ENCODE measurements around the gene DPP6. TPM values are rescaled to one million over a fixed set of nuclear protein-coding genes. Genes with fewer than 3 reads are reported as not detected.
A peak's percentile ranks its signal among the peaks of the same experiment; 100 is the strongest.

Gene DPP6
- total RNA-seq, 1 experiment from 2014 or later, result not detected

- no TSS peak for BruUV-seq (replicated peaks)
- intact Hi-C loops (cut with micrococcal nuclease; ENCODE audit: unreplicated experiment), result no loop called here
Observed at GRCh38 chr7:154451480-154452457, 399.6 kb downstream of the DPP6 start.

GRCh38 chr7:154463794-154464193 is 411.6 kb downstream of the DPP6 start:
- H3K4me2 ChIP-seq, result no peak overlapping the region
- H3K4me1 ChIP-seq (replicated peaks; ENCODE audit: insufficient read depth), result no peaks in the 10 kb centered on the region
- no peaks in the 10 kb centered on the region for H3F3A ChIP-seq (ENCODE audit: insufficient read depth, low read depth)
- ChIA-PET POLR2A (ENCODE audit: unreplicated experiment) (no interaction called here), CTCF (no interaction called here)
- H3K27ac ChIP-seq, result no peak overlapping the region
- H3K79me2 ChIP-seq (ENCODE audit: low read depth), result no peaks in the 10 kb centered on the region
- H3K9me3 ChIP-seq (ENCODE audit: insufficient read depth, low read depth), result no peaks in the 10 kb centered on the region
- no peak for DNase-seq
- TF ChIP-seq CTCF (conservative IDR thresholded peaks at IDR 0.05), result no peak
- TF ChIP-seq EZH2 (IDR thresholded peaks at IDR 0.05; ENCODE audit: low read depth), result no peak
- intact Hi-C loops (cut with micrococcal nuclease; ENCODE audit: unreplicated experiment), result no loop called here
- no peak overlapping the region for H2AFZ ChIP-seq
- no peaks in the 10 kb centered on the region for H4K20me1 ChIP-seq (ENCODE audit: insufficient read depth)
- H3K36me3 ChIP-seq (ENCODE audit: low read depth), result no peaks in the 10 kb centered on the region
- no TSS peak for BruUV-seq (replicated peaks)
- no peaks in the 10 kb centered on the region for H3K9me2 ChIP-seq (ENCODE audit: insufficient read depth)
- no peaks in the 10 kb centered on the region for H3K27me3 ChIP-seq (ENCODE audit: insufficient read depth, low read depth)
- no peak overlapping the region for H3K4me3 ChIP-seq

More at GRCh38 chr7:154451480-154452457, 399.6 kb downstream of the DPP6 start:
- Histone ChIP-seq H3K27me3 (ENCODE audit: insufficient read depth, low read depth) (peaks cover 19% of the 10 kb centered on the region), H2AFZ (no peak overlapping the region), H3K4me2 (no peak overlapping the region), H4K20me1 (ENCODE audit: insufficient read depth) (0 out of 2 replicates have a peak, but pooled peaks cover 4% of the 10 kb centered on the region), H3K4me3 (no peak overlapping the region), H3F3A (ENCODE audit: insufficient read depth, low read depth) (no peaks in the 10 kb centered on the region), H3K36me3 (ENCODE audit: low read depth) (no peaks in the 10 kb centered on the region), H3K27ac (no peak overlapping the region), H3K9me2 (ENCODE audit: insufficient read depth) (no peaks in the 10 kb centered on the region), H3K9me3 (ENCODE audit: insufficient read depth, low read depth) (peaks cover 3% of the 10 kb centered on the region; the same call in 1 of the 2 replicates), H3K4me1 (replicated peaks; ENCODE audit: insufficient read depth) (no peaks in the 10 kb centered on the region), H3K79me2 (ENCODE audit: low read depth) (no peaks in the 10 kb centered on the region)
- ChIA-PET CTCF (no interaction called here), POLR2A (ENCODE audit: unreplicated experiment) (no interaction called here)
- TF ChIP-seq EZH2 (IDR thresholded peaks at IDR 0.05; ENCODE audit: low read depth), result no peak
- TF ChIP-seq CTCF (conservative IDR thresholded peaks at IDR 0.05), result no peak
- peak in 1 of 2 experiments; percentile 13 for DNase-seq

- ChIA-PET CTCF (no interaction called here), POLR2A (ENCODE audit: unreplicated experiment) (no interaction called here)
- Histone ChIP-seq H3K9me3 (ENCODE audit: insufficient read depth, low read depth) (no peaks in the 10 kb centered on the region), H3K27me3 (ENCODE audit: insufficient read depth, low read depth) (peaks cover 4% of the 10 kb centered on the region; the same call in 1 of the 2 replicates), H4K20me1 (ENCODE audit: insufficient read depth) (no peaks in the 10 kb centered on the region), H2AFZ (no peak overlapping the region), H3K4me1 (replicated peaks; ENCODE audit: insufficient read depth) (no peaks in the 10 kb centered on the region), H3K27ac (no peak overlapping the region), H3K36me3 (ENCODE audit: low read depth) (no peaks in the 10 kb centered on the region), H3K4me3 (no peak overlapping the region), H3K4me2 (no peak overlapping the region), H3K9me2 (ENCODE audit: insufficient read depth) (no peaks in the 10 kb centered on the region), H3F3A (ENCODE audit: insufficient read depth, low read depth) (no peaks in the 10 kb centered on the region), H3K79me2 (ENCODE audit: low read depth) (no peaks in the 10 kb centered on the region)
- no peak for DNase-seq
- no peak for TF ChIP-seq CTCF (conservative IDR thresholded peaks at IDR 0.05)
- TF ChIP-seq EZH2 (IDR thresholded peaks at IDR 0.05; ENCODE audit: low read depth), result no peak
- intact Hi-C loops (cut with micrococcal nuclease; ENCODE audit: unreplicated experiment), result no loop called here
- no TSS peak for BruUV-seq (replicated peaks)
Observed at GRCh38 chr7:154469652-154470051, 417.5 kb downstream of the DPP6 start.
